GM12891 (cell line): ENCODE data around the gene MAP2K5.

Source experiments
- PAX5 ChIP-seq: IDR thresholded peaks from 2 replicates; pipeline ENCODE4 v1.6.1; 2011; ENCODE audit warnings: low read length, moderate library complexity, mild to moderate bottlenecking; ENCODE audit not compliant: insufficient read depth, severe bottlenecking
- POLR2A ChIP-seq: IDR thresholded peaks from 2 replicates; pipeline ENCODE4 v1.6.1; 2011; ENCODE audit warnings: low read depth, low read length, control low read depth
- POLR2AphosphoS5 ChIP-seq: IDR thresholded peaks from 2 replicates; pipeline ENCODE4 v1.6.1; 2011; ENCODE audit warnings: low read depth, low read length, control low read depth
- POU2F2 ChIP-seq: IDR thresholded peaks from 2 replicates; pipeline ENCODE4 v1.6.1; 2011; ENCODE audit warnings: low read depth, mild to moderate bottlenecking, control low read depth, low read length, moderate library complexity
- SPI1 ChIP-seq: IDR thresholded peaks from 2 replicates; pipeline ENCODE4 v1.6.1; 2011; ENCODE audit warnings: low read depth, low read length, control low read depth
- TAF1 ChIP-seq: IDR thresholded peaks from 2 replicates; pipeline ENCODE4 v1.6.1; 2011; ENCODE audit warnings: low read depth, low read length, control low read depth

DNA sequence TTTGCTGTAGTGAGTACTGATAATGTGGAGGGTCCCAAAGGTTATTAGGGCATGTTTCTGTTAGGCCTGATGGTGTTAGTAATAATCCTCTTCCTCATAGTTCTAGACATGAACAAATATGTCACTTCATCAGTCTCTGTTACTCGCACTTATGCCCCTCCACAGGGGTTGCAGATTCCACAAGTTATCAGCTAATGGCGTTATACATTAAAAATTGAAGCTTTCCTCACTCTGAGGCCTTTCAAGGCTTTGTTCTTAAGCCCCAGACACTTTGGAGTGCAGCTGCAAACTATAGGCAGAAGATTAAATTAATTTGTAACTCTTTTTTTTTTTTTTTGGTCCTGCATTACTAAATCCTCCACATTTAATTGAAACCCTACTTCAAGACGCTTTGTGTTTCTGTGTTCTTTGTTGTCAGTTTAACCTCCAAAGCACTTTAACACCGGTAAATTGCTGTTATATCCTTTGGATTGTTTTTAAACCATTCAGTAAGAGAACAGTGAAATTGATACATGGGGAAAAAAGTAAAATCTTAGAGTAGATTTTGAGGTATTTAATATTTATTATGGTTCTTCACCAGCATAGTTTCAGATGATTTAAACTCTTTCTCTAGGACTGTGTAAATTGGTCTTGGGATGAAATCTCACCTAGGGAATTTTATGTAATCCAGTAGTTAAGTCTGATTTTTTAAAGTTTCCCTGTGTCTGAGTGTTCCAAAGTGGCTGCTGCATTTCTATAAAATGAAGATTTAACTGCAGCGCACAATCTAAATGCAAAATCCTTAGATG lies 179.7 kb downstream of the MAP2K5 start:
- TF ChIP-seq SPI1 = no peak
- TF ChIP-seq POLR2A = no peak
- TF ChIP-seq POLR2AphosphoS5 = no peak
- TF ChIP-seq TAF1 = no peak
- TF ChIP-seq POU2F2 = no peak
- TF ChIP-seq PAX5 = no peak
